ENCODE data around the gene IRF4. TPM values are rescaled to one million over a fixed set of nuclear protein-coding genes. Genes with fewer than 3 reads are reported as not detected.
A peak's percentile ranks its signal among the peaks of the same experiment; 100 is the strongest.
"Not testable (repeated sequence)": the region's sequence is repeated elsewhere in the genome, so short reads cannot be mapped to it uniquely, and the experiment has no call there.

Gene IRF4
- total RNA-seq, 2 donors from 2014 or later, result 554 to 602 TPM

DNA sequence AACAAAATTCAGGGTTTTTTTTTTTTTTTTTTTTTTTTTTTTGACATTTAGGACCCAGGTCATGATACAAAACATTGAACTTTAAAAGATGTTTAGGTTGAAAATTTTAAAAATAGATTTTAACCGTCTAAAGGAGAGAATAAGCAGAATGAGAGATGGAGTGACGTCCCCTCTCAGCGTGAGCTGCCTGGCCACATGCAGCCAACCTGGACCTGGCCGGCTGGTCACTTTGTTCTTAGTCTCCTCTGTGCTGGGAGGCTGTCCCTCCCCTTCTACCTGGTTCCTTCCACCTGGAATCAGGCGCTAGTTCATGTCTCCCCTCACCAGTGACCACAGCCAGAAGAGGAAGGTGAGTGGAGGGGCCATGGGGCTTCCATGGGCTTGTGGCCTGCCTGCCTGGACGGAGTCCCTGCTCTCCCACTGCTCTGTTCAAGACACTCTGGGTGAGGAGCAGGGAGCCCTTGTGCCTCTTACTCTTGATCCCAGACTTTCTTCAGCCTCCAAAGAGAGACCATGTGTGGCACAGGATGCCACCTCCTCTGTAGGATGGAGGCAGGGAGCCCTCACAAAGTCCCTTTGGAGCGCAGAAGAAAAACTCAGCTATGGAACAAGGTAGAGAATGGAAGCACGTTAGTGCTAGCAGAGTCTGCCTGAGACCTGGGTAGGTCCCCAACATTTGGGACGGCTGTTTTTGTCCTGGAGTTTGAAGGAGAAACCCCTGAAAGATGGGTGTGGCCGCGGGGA, 31.7 kb downstream of the IRF4 start:
- ATAC-seq (replicated peaks in 1 of 2), result peak; percentile 25 to 39
- H3K27me3 Mint-ChIP-seq (ENCODE audit: low read depth), result no peaks in the 10 kb centered on the region
- no peak for DNase-seq
- peaks cover 2 to 6% of the 10 kb centered on the region in 2 donors for H3K9me3 Mint-ChIP-seq
- peaks cover 53% of the 10 kb centered on the region for H3K4me1 Mint-ChIP-seq (ENCODE audit: low read depth)
- H3K36me3 Mint-ChIP-seq (ENCODE audit: insufficient read depth in 2 of 2), result peaks cover 3 to 7% of the 10 kb centered on the region in 2 donors
- peak overlapping the region; percentile 39 to 63 for H3K4me3 Mint-ChIP-seq
- peak overlapping the region; percentile 67 for H3K27ac Mint-ChIP-seq

GRCh38 chr6:423799-424345, 32.3 kb downstream of the IRF4 start:
- no peak for DNase-seq
- H3K4me1 Mint-ChIP-seq (ENCODE audit: low read depth), result peaks cover 59% of the 10 kb centered on the region
- no peak overlapping the region for H3K27ac Mint-ChIP-seq
- peaks cover 3 to 7% of the 10 kb centered on the region in 2 donors for H3K36me3 Mint-ChIP-seq (ENCODE audit: insufficient read depth in 2 of 2)
- no peaks in the 10 kb centered on the region for H3K27me3 Mint-ChIP-seq (ENCODE audit: low read depth)
- ATAC-seq (replicated peaks in 1 of 2), result no peak
- no peak overlapping the region for H3K4me3 Mint-ChIP-seq
- H3K9me3 Mint-ChIP-seq, result peaks cover 2 to 6% of the 10 kb centered on the region in 2 donors

GRCh38 chr6:424741-425417, 33.3 kb downstream of the IRF4 start:
- H3K36me3 Mint-ChIP-seq (ENCODE audit: insufficient read depth in 2 of 2), result peaks cover 3 to 7% of the 10 kb centered on the region in 2 donors
- no peak overlapping the region for H3K4me3 Mint-ChIP-seq
- peaks cover 62% of the 10 kb centered on the region for H3K4me1 Mint-ChIP-seq (ENCODE audit: low read depth)
- ATAC-seq (replicated peaks in 1 of 2), result no peak
- H3K27ac Mint-ChIP-seq, result no peak overlapping the region
- DNase-seq, result no peak
- peaks cover 2 to 6% of the 10 kb centered on the region in 2 donors for H3K9me3 Mint-ChIP-seq
- H3K27me3 Mint-ChIP-seq (ENCODE audit: low read depth), result no peaks in the 10 kb centered on the region

DNA sequence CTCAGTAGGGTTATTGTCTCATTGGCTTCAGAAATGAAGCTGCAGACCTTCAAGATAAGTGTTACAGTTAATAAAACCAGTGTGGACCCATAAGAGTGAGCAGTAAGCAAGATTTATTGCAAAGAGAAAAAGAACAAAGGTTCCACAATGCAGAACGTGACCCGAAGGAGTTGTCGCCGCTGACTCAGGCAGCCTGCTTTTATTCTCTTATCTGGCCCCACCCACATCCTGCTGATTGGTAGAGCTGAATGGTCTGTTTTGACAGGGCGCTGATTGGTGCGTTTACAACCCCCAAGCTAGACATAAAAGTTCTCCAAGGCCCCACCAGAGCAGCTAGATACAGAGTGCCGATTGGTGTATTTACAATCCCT, 33.9 kb downstream of the IRF4 start:
- not testable (repeated sequence) for ATAC-seq (replicated peaks in 1 of 2); H3K36me3 Mint-ChIP-seq (ENCODE audit: insufficient read depth in 2 of 2); H3K27ac Mint-ChIP-seq; H3K27me3 Mint-ChIP-seq (ENCODE audit: low read depth); H3K4me3 Mint-ChIP-seq; H3K9me3 Mint-ChIP-seq; DNase-seq
- H3K4me1 Mint-ChIP-seq (ENCODE audit: low read depth), result peaks cover 62% of the 10 kb centered on the region

GRCh38 chr6:426198-426738, 34.7 kb downstream of the IRF4 start:
- not testable (repeated sequence) for H3K9me3 Mint-ChIP-seq; H3K4me3 Mint-ChIP-seq; ATAC-seq (replicated peaks in 1 of 2); H3K36me3 Mint-ChIP-seq (ENCODE audit: insufficient read depth in 2 of 2); DNase-seq; H3K27ac Mint-ChIP-seq; H3K27me3 Mint-ChIP-seq (ENCODE audit: low read depth)
- peaks cover 67% of the 10 kb centered on the region for H3K4me1 Mint-ChIP-seq (ENCODE audit: low read depth)

GRCh38 chr6:428047-428603, 36.6 kb downstream of the IRF4 start:
- H3K27me3 Mint-ChIP-seq (ENCODE audit: low read depth), result no peaks in the 10 kb centered on the region
- no peak overlapping the region for H3K27ac Mint-ChIP-seq
- no peak overlapping the region for H3K4me3 Mint-ChIP-seq
- peaks cover 77% of the 10 kb centered on the region for H3K4me1 Mint-ChIP-seq (ENCODE audit: low read depth)
- DNase-seq, result no peak
- no peak for ATAC-seq (replicated peaks in 1 of 2)
- no peaks in the 10 kb centered on the region for H3K9me3 Mint-ChIP-seq
- H3K36me3 Mint-ChIP-seq (ENCODE audit: insufficient read depth in 2 of 2), result peaks cover 0 to 2% of the 10 kb centered on the region in 2 donors

- Mint-ChIP-seq H3K4me1 (ENCODE audit: low read depth) (peaks cover 87% of the 10 kb centered on the region), H3K4me3 (peak overlapping the region; percentile 14 to 69), H3K9me3 (no peaks in the 10 kb centered on the region), H3K27ac (peak overlapping the region; percentile 55), H3K27me3 (ENCODE audit: low read depth) (no peaks in the 10 kb centered on the region), H3K36me3 (ENCODE audit: insufficient read depth in 2 of 2) (peaks cover 0 to 2% of the 10 kb centered on the region in 2 donors)
- DNase-seq (no peak), ATAC-seq (replicated peaks in 1 of 2) (no peak)
Measured at GRCh38 chr6:429515-430121, 38.1 kb downstream of the IRF4 start.

- DNase-seq (peak in 1 of 2 donors; percentile 39), ATAC-seq (replicated peaks in 1 of 2) (peak; percentile 8 to 16)
- Mint-ChIP-seq H3K36me3 (ENCODE audit: insufficient read depth in 2 of 2) (no peaks in the 10 kb centered on the region), H3K27me3 (ENCODE audit: low read depth) (no peaks in the 10 kb centered on the region), H3K9me3 (no peaks in the 10 kb centered on the region), H3K4me1 (ENCODE audit: low read depth) (peaks cover 92% of the 10 kb centered on the region), H3K4me3 (peak overlapping the region; percentile 24 to 65), H3K27ac (no peak overlapping the region)
Measured at GRCh38 chr6:431504-431903, 40.0 kb downstream of the IRF4 start.

- peak; percentile 80 to 81 for ATAC-seq (replicated peaks in 1 of 2)
- DNase-seq, result peak; percentile 82 to 89
- H3K9me3 Mint-ChIP-seq, result no peaks in the 10 kb centered on the region
Measured at GRCh38 chr6:431986-432385, 40.4 kb downstream of the IRF4 start.

DNA sequence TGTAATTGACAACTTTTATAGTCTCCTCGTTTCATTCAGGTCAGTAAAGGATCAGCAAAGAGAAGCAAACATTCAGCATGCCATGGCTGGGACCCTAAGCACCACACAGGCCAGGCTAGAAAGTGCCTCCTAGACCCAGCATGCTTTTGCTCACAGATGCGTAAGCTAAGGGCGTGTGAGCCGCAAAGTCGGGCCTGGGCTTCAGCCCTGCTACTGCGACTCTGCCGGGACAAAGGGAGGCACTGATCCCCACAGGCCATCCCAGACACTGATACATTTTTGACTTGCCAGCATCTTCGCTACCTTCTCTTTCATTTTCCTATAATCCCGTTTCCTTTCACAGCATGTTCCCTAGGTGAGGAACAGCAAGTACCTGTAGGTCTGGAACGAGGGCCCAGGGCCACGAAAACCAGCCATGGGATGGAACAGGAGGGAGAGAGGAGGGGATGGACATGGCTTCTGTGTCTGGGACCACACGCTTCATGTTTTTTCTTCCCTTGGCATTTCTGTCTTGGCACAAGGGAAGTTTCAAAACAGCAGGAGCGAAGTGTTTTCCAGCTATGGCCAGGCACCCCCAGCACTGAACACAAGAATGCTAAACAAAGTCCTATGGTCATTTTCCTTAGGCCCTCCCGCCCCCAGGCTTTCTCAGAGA, 42.6 kb downstream of the IRF4 start:
- no peak for ATAC-seq (replicated peaks in 1 of 2)
- Mint-ChIP-seq H3K27me3 (ENCODE audit: low read depth) (no peaks in the 10 kb centered on the region), H3K9me3 (no peaks in the 10 kb centered on the region), H3K36me3 (ENCODE audit: insufficient read depth in 2 of 2) (no peaks in the 10 kb centered on the region), H3K27ac (peak overlapping the region; percentile 83), H3K4me3 (peak overlapping the region; percentile 56 to 78), H3K4me1 (ENCODE audit: low read depth) (peaks cover 72% of the 10 kb centered on the region)
- no peak for DNase-seq

More at GRCh38 chr6:431986-432385, 40.4 kb downstream of the IRF4 start:
- no peaks in the 10 kb centered on the region for H3K36me3 Mint-ChIP-seq (ENCODE audit: insufficient read depth in 2 of 2)
- H3K27ac Mint-ChIP-seq, result peak overlapping the region; percentile 26
- peak overlapping the region; percentile 24 to 65 for H3K4me3 Mint-ChIP-seq
- H3K27me3 Mint-ChIP-seq (ENCODE audit: low read depth), result no peaks in the 10 kb centered on the region
- peaks cover 94% of the 10 kb centered on the region for H3K4me1 Mint-ChIP-seq (ENCODE audit: low read depth)

DNA sequence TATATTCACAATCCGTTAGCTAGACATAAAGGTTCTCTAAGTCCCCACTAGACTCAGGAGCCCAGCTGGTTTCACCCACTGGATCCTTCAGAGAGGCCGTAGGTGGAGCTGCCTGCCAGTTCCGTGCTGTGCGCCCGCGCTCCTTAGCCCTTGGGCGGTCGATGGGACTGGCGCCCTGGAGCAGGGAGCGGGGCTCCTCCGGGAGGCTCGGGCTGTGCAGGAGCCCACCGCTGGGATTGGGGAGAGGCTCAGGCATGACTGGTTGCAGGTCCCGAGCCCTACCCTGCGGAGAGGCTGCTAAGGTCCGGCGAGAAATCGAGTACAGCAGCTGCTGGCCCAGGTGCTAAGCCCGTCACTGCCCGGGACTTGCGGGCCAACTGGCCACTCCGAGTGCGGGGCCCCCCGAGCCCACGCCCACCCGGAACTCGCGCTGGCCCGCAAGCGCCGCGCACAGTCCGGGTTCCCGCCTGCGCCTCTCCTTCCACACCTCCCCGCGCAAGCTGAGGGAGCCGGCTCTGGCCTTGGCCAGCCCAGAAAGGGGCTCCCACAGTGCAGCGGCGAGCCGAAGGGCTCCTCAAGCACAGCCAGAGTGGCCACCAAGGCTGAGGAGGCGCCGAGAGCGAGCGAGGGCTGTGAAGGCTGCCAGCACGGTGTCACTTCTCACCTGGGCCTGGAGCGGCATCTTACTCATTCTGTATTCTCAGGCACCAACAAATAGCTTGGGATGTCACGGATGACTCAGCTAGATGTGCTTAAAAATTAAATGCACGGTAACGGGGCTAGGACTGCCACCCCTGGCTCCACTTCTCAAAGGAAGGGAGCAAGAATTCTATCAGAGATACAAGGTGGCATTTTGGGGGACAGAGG, 44.1 kb downstream of the IRF4 start:
- DNase-seq (no peak), ATAC-seq (replicated peaks in 1 of 2) (no peak)
- Mint-ChIP-seq H3K4me3 (peak overlapping the region; percentile 56 to 78), H3K4me1 (ENCODE audit: low read depth) (peaks cover 57% of the 10 kb centered on the region), H3K27ac (peak overlapping the region; percentile 43), H3K27me3 (ENCODE audit: low read depth) (peaks cover 7% of the 10 kb centered on the region), H3K36me3 (ENCODE audit: insufficient read depth in 2 of 2) (no peaks in the 10 kb centered on the region), H3K9me3 (peaks cover 0 to 2% of the 10 kb centered on the region in 2 donors)

Measured in activated T-cell treated with anti-CD3 and anti-CD28 coated beads, Interleukin-2, amount 50 U/mL, for 72 hours (primary cell).